ENCODE measurements around the gene NPHP1.
"Not testable (repeated sequence)": the region's sequence is repeated elsewhere in the genome, so short reads cannot be mapped to it uniquely, and the experiment has no call there.

The NPHP1 gene

DNA sequence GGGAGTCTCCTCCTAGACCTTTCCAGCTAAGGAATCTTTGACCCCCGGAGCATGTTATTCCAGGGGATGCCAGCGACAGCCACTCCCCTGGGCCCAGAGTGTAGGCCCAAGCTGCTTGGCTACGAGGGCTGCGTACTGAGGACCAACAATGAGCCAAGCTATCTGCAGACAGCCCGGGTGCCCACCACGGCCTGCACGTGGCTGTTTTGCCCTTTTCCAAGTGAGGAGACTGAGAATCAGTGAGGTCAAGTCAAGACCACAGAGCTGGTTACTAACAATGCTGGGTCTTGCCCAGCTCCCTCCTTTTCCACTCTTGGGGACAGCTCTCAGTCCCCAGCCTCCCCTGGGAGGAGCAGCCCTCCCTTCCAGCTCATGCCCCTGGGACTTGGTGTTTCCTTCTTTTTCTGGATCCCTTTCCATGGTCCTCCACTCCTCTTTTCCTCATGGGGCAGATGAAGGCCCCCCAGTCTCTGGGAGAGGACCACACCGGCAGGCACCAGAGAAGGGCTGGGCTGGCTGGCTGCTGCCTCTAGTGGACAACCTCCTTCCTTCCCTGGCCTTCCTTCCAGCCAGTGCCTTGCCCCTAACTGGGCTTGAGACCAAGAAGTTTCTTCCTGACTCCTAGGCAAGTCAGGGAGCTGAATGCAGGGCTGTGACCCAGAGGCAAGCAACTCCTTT is 88.6 kb downstream of the NPHP1 start:
- Histone ChIP-seq H3K4me3 (replicated peaks; ENCODE audit: low read depth, low read length) (no peak overlapping the region), H3K36me3 (ENCODE audit: control insufficient read depth, insufficient read depth, low read length) (no peaks in the 10 kb centered on the region), H3K27me3 (replicated peaks; ENCODE audit: control insufficient read depth, insufficient read depth, low read length) (peaks cover 1% of the 10 kb centered on the region; the same call in 1 of the 2 replicates)
- peak; percentile 36 for TF ChIP-seq CTCF (IDR thresholded peaks at IDR 0.05; ENCODE audit: insufficient read depth, low read length, poor library complexity, severe bottlenecking)
- no peak for DNase-seq (ENCODE audit: extremely low read depth, insufficient read length)

- no peak for DNase-seq (ENCODE audit: extremely low read depth, insufficient read length)
- Histone ChIP-seq H3K27me3 (replicated peaks; ENCODE audit: control insufficient read depth, insufficient read depth, low read length) (peaks cover 1% of the 10 kb centered on the region; the same call in 1 of the 2 replicates), H3K36me3 (ENCODE audit: control insufficient read depth, insufficient read depth, low read length) (no peaks in the 10 kb centered on the region), H3K4me3 (replicated peaks; ENCODE audit: low read depth, low read length) (no peak within 1 kb of the TSS)
- TF ChIP-seq CTCF (IDR thresholded peaks at IDR 0.05; ENCODE audit: insufficient read depth, low read length, poor library complexity, severe bottlenecking), result no peak
Observed at GRCh38 chr2:110115291-110116032, 89.4 kb downstream of the NPHP1 start, which contains the start of gene MALL. TSS of gene MALL (minus strand) at chr2:110115822. CDS start at chr2:110115792, 30 bp downstream.

- Histone ChIP-seq H3K27me3 (replicated peaks; ENCODE audit: control insufficient read depth, insufficient read depth, low read length) (no peaks in the 10 kb centered on the region), H3K4me3 (replicated peaks; ENCODE audit: low read depth, low read length) (no peak overlapping the region), H3K36me3 (ENCODE audit: control insufficient read depth, insufficient read depth, low read length) (no peaks in the 10 kb centered on the region)
- TF ChIP-seq CTCF (IDR thresholded peaks at IDR 0.05; ENCODE audit: insufficient read depth, low read length, poor library complexity, severe bottlenecking), result no peak
- no peak for DNase-seq (ENCODE audit: extremely low read depth, insufficient read length)
Observed at GRCh38 chr2:110114831-110115255, 90.0 kb downstream of the NPHP1 start.

DNA sequence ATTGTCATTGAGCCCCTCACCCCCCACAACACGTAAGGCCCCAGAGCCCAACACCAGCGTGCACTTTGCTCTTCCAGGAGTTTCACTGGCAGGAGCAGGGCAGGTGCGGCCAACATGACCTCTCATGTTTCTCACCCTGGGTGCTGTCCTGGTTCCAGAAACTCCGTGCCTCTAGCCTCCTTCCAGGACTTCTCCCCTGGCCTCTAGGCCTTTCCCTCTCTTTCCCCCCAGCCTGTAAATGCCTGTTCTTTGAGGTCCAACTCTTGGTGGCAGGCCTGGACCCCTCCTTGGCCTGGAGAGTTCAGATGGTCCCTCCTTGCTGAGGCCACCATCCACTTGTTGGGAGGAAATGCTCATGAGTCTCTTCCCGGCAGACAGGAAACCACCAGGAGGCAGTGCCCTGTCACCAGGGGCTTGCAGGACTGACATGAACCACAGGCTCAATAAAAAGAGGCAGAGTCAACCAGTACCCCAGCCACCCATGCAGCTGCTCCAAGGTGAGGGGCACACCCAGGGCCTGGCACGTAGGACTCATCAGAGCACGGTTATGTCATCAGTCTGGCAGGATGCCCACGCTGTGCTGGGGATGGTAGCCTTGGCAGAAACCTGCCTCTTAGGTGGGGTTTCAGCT is 90.7 kb downstream of the NPHP1 start:
- no peak for DNase-seq (ENCODE audit: extremely low read depth, insufficient read length)

GRCh38 chr2:110108291-110108690 is 96.5 kb downstream of the NPHP1 start:
- not testable (repeated sequence) for DNase-seq (ENCODE audit: extremely low read depth, insufficient read length); H3K27me3 ChIP-seq (replicated peaks; ENCODE audit: control insufficient read depth, insufficient read depth, low read length); H3K4me3 ChIP-seq (replicated peaks; ENCODE audit: low read depth, low read length); H3K36me3 ChIP-seq (ENCODE audit: control insufficient read depth, insufficient read depth, low read length)

More for the DNA sequence above, 90.7 kb downstream of the NPHP1 start:
- H3K27me3 ChIP-seq (replicated peaks; ENCODE audit: control insufficient read depth, insufficient read depth, low read length), result no peaks in the 10 kb centered on the region
- TF ChIP-seq CTCF (IDR thresholded peaks at IDR 0.05; ENCODE audit: insufficient read depth, low read length, poor library complexity, severe bottlenecking), result no peak
- H3K36me3 ChIP-seq (ENCODE audit: control insufficient read depth, insufficient read depth, low read length), result no peaks in the 10 kb centered on the region
- no peak overlapping the region for H3K4me3 ChIP-seq (replicated peaks; ENCODE audit: low read depth, low read length)

All from GM06990 (cell line).